ENCODE measurements around the gene MAP3K13. TPM values are rescaled to one million over a fixed set of nuclear protein-coding genes. Genes with fewer than 3 reads are reported as not detected.

The MAP3K13 gene
- 10 to 100 TPM; 17.2 to 42.6 (median 31.9) TPM for total RNA-seq

DNA sequence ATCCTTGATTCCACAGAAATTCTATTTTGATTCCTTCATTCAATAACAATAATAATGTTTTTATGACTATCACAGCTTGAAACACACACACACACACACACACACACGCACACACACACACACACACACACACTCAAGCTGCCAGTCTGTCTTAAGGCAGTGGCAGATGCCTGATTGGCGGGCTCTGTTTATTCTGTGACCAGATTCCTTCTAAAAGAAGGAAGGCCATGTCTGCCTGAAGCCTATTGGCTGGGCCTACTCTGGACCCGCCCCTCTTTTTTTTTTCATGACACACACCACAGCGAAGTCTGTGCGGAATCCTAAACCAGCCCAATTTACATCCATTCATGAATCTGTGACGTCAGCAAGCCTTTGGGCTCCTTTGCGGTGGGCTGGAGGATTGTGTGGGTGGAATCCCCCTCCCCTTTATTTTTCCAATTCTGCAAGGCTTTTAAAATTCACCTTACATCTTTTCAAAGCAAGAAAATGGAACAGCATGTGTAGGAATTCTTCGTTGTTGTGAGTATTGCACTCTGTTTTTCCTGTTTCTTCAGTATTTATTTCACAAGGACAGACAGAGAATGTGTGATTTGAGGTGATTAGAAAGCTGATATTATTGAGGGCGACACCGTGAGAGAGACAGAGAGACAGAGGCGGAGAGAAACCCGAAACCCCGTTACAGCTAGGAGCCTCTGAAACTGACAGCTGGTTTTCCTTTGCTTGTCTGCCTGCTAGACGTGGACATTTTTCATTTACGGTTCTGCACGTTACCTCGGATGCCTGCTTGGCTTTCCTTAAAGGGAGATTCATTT is at the start of gene MAP3K13:
TSS of gene MAP3K13 (plus strand) at position 287 of the 812 bp plus-strand sequence. CDS start 65,446 bp downstream, outside the sequence.
- Histone ChIP-seq H3K27me3 (no peaks in the 10 kb centered on the region), H3K27ac (peak within 1 kb of the TSS; percentile 64 to 83 (median 74)), H3K36me3 (no peaks in the 10 kb centered on the region), H3K9me3 (no peaks in the 10 kb centered on the region), H3K4me1 (peaks cover 0 to 27% (median 2%) of the 10 kb centered on the region in 4 donors), H3K4me3 (peak within 1 kb of the TSS; percentile 24 to 52 (median 38))
- WGBS, 2 donors (ENCODE audit: low coverage in 1 of 2): 30 to 46% methylated on average over 13 to 17 of the region's 17 CpGs
- in situ Hi-C loops (cut with MboI; ENCODE audit: low pct_ligation_motif_present in 1 of 4, low pct_unique_long_range_greater_than_20kb in 1 of 4, low sequenced_read_pairs in 3 of 4) (no loop called here), intact Hi-C loops (cut with DNase I; ENCODE audit: low total_unique reads) (no loop called here)
- peak; percentile 72 for DNase-seq
- TF ChIP-seq POLR2AphosphoS5 (IDR thresholded peaks at IDR 0.05) (no peak), EP300 (IDR thresholded peaks at IDR 0.05; ENCODE audit: low read depth) (no peak), CTCF (IDR thresholded peaks at IDR 0.05) (no peak), POLR2A (IDR thresholded peaks at IDR 0.05) (no peak)

DNA sequence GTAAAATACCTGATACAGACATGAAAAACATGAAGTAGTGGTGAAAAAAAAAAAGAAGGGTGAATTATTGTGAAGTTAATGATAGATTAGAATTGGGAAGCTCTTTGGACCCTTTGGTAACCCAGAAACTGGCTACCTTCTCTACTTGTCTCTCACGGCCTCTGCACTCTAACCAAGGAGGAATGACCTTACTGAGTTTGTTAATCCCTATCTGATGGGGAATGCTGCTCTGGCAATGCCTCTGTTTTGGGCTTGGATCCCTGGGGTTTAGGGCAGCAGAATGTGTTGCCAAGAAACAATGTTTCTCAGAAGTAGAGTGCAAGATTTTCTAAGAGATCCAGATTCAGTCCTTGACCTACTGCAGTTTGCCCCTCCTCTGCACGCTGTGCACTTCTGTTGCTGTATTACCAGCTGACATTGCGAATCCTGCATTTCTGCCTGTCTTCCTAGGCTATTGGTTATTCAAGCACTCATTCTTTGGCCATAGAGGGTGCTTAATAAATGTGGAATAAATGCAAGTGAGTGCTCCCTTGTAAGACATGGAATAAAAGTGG is 49.2 kb upstream of the MAP3K13 start:
- TF ChIP-seq EP300 (IDR thresholded peaks at IDR 0.05; ENCODE audit: low read depth) (no peak), CTCF (IDR thresholded peaks at IDR 0.05) (no peak), POLR2AphosphoS5 (IDR thresholded peaks at IDR 0.05) (no peak), POLR2A (IDR thresholded peaks at IDR 0.05) (no peak)
- intact Hi-C loops (cut with DNase I; ENCODE audit: low total_unique reads) (no loop called here), in situ Hi-C loops (cut with MboI; ENCODE audit: low pct_ligation_motif_present in 1 of 4, low pct_unique_long_range_greater_than_20kb in 1 of 4, low sequenced_read_pairs in 3 of 4) (no loop called here)
- DNase-seq: no peak
- Histone ChIP-seq H3K36me3 (no peaks in the 10 kb centered on the region), H3K9me3 (no peaks in the 10 kb centered on the region), H3K27ac (no peak overlapping the region), H3K4me3 (no peak overlapping the region), H3K4me1 (peaks cover 0 to 26% (median 8%) of the 10 kb centered on the region in 4 donors), H3K27me3 (no peaks in the 10 kb centered on the region)
- WGBS, 2 donors (ENCODE audit: low coverage in 1 of 2): 89 to 90% methylated on average over 2 to 3 of the region's 3 CpGs

DNA sequence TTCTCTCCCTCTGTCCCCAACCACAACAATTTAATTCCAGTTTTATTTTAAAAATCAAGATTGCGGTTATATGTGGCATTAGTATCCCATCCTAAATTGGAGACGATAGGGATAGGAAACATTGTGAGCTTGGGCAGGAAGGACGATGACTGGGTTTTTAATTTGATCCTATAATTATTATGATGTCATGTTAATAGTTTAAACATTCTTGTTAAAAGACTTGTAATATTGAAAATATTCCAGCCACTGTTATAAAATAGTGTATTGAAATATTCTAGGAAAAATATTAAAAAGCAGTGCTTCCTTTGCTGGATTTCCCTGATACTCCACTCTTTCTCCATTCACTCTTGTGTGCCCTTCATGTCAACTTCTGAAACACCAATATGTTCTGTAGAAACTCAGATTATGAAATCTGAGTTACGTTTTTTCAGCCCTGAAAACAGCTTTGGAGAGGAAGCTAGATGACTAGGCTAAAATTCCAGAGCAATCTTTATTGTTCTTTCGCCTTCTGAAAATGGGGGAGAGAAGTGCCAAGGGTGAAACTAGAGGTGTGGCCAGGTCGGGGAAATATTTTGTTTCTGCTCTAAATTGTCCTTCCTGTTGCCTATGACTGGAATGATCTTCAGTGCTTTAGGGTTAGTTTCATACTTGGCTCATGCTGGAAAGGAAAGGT is 46.1 kb upstream of the MAP3K13 start:
- Histone ChIP-seq H3K4me3 (no peak overlapping the region), H3K4me1 (peaks cover 0 to 25% (median 11%) of the 10 kb centered on the region in 4 donors), H3K27ac (peak overlapping the region; percentile 17 to 50 (median 37)), H3K9me3 (no peaks in the 10 kb centered on the region), H3K27me3 (no peaks in the 10 kb centered on the region), H3K36me3 (no peaks in the 10 kb centered on the region)
- no peak for DNase-seq
- WGBS, 2 donors (ENCODE audit: low coverage in 1 of 2): 61 to 64% methylated on average over 5 to 6 of the region's 6 CpGs
- in situ Hi-C loops (cut with MboI; ENCODE audit: low pct_ligation_motif_present in 1 of 4, low pct_unique_long_range_greater_than_20kb in 1 of 4, low sequenced_read_pairs in 3 of 4): no loop called here
- TF ChIP-seq POLR2A (IDR thresholded peaks at IDR 0.05) (no peak), EP300 (IDR thresholded peaks at IDR 0.05; ENCODE audit: low read depth) (no peak), CTCF (IDR thresholded peaks at IDR 0.05) (no peak), POLR2AphosphoS5 (IDR thresholded peaks at IDR 0.05) (no peak)
- intact Hi-C loops (cut with DNase I; ENCODE audit: low total_unique reads): no loop called here

- no peak overlapping the region for H3K4me3 ChIP-seq
- H3K27ac ChIP-seq: peak overlapping the region; percentile 17 to 50 (median 37)
- peaks cover 0 to 27% (median 14%) of the 10 kb centered on the region in 4 donors for H3K4me1 ChIP-seq
- in situ Hi-C loops (cut with MboI; ENCODE audit: low pct_ligation_motif_present in 1 of 4, low pct_unique_long_range_greater_than_20kb in 1 of 4, low sequenced_read_pairs in 3 of 4) (no loop called here), intact Hi-C loops (cut with DNase I; ENCODE audit: low total_unique reads) (no loop called here)
- no peaks in the 10 kb centered on the region for H3K36me3 ChIP-seq
- WGBS, 2 donors (ENCODE audit: low coverage in 1 of 2): 25 to 33% methylated on average over 3 of the region's 3 CpGs
- no peaks in the 10 kb centered on the region for H3K27me3 ChIP-seq
- H3K9me3 ChIP-seq: no peaks in the 10 kb centered on the region
- no peak for TF ChIP-seq EP300 (IDR thresholded peaks at IDR 0.05; ENCODE audit: low read depth)
- no peak for TF ChIP-seq POLR2A (IDR thresholded peaks at IDR 0.05)
- TF ChIP-seq POLR2AphosphoS5 (IDR thresholded peaks at IDR 0.05): no peak
- no peak for DNase-seq
Measured at GRCh38 chr3:185317674-185318073, 45.3 kb upstream of the MAP3K13 start.
